OCI-LY1 (cell line): ENCODE measurements around the gene LIX1L.

Source experiments
- H2AFZ ChIP-seq: fragments of 200-600 bp; sonication (generic), shearing (Covaris generic); 2 replicates; pipeline ENCODE4 v1.6.0; 2014; ENCODE audit warnings: antibody characterized with exemption, mild to moderate bottlenecking, low read length
- H3F3A ChIP-seq: fragments of 200-600 bp; sonication (generic), shearing (Covaris generic); 2 replicates; pipeline ENCODE4 v1.6.0; 2014; ENCODE audit warnings: mild to moderate bottlenecking, antibody characterized with exemption, low read length, moderate library complexity; ENCODE audit not compliant: insufficient read depth
- H3K27ac ChIP-seq: fragments of 200-600 bp; sonication (generic); 2 replicates; pipeline ENCODE4 v1.5.1; 2014; ENCODE audit warnings: low read length, mixed run types, mild to moderate bottlenecking, low read depth; ENCODE audit not compliant: poor library complexity, severe bottlenecking
- H3K27me3 ChIP-seq: fragments of 200-600 bp; sonication (generic); 2 replicates; pipeline ENCODE4 v1.6.0; 2014; ENCODE audit warnings: antibody characterized with exemption, mild to moderate bottlenecking, low read length, moderate library complexity; ENCODE audit not compliant: insufficient read depth
- H3K36me3 ChIP-seq: fragments of 200-600 bp; sonication (generic); 2 replicates; pipeline ENCODE4 v1.6.1; 2014; ENCODE audit warnings: mild to moderate bottlenecking, antibody characterized with exemption, low read length, moderate library complexity, mixed read lengths; ENCODE audit not compliant: insufficient read depth
- H3K4me1 ChIP-seq: fragments of 200-600 bp; sonication (generic); 2 replicates; pipeline ENCODE4 v1.5.1; 2014; ENCODE audit warnings: mild to moderate bottlenecking, low read length, moderate library complexity; ENCODE audit not compliant: insufficient read depth, severe bottlenecking
- H3K4me2 ChIP-seq: fragments of 200-600 bp; sonication (generic), shearing (Covaris generic); 2 replicates; pipeline ENCODE4 v1.6.1; 2014; ENCODE audit warnings: low read length
- H3K4me3 ChIP-seq: fragments of 200-600 bp; sonication (generic); 2 replicates; pipeline ENCODE4 v1.5.1; 2014; ENCODE audit warnings: low read length, low read depth, mild to moderate bottlenecking, mixed read lengths; ENCODE audit not compliant: poor library complexity, severe bottlenecking
- H3K79me2 ChIP-seq: fragments of 200-600 bp; shearing (Covaris generic); 2 replicates; pipeline ENCODE4 v1.6.1; 2016; ENCODE audit warnings: mixed run types, low read length, mixed read lengths; ENCODE audit not compliant: insufficient read depth
- H3K9ac ChIP-seq: fragments of 200-600 bp; sonication (generic), shearing (Covaris generic); 2 replicates; pipeline ENCODE4 v1.6.1; 2014; ENCODE audit warnings: mild to moderate bottlenecking, low read length, mixed read lengths
- H3K9me2 ChIP-seq: fragments of 200-600 bp; sonication (generic), shearing (Covaris generic); 2 replicates; pipeline ENCODE4 v1.6.1; 2014; ENCODE audit warnings: low read depth, mild to moderate bottlenecking, low read length, mixed read lengths
- H3K9me3 ChIP-seq: fragments of 200-600 bp; shearing (Covaris generic); 2 replicates; pipeline ENCODE4 v1.6.1; 2014; ENCODE audit warnings: low read length, mixed read lengths
- H4K20me1 ChIP-seq: fragments of 200-600 bp; sonication (generic), shearing (Covaris generic); 2 replicates; pipeline ENCODE4 v1.6.0; 2016; ENCODE audit warnings: mild to moderate bottlenecking, low read length; ENCODE audit not compliant: insufficient read depth
- CTCF ChIP-seq: fragments of 200-600 bp; sonication (generic), shearing (Covaris generic); IDR thresholded peaks from 2 replicates; pipeline ENCODE4 v1.5.1; 2017; ENCODE audit warnings: mild to moderate bottlenecking, antibody characterized with exemption, low read length, moderate library complexity, mixed read lengths
- EZH2 ChIP-seq: fragments of 200-600 bp; sonication (generic), shearing (Covaris generic); IDR thresholded peaks from 2 replicates; pipeline ENCODE4 v1.8.0; 2017; ENCODE audit warnings: borderline replicate concordance, mixed run types, mild to moderate bottlenecking, antibody characterized with exemption, low read length, moderate library complexity, mixed read lengths

Gene LIX1L

GRCh38 chr1:145955436-145955835 is 2.4 kb downstream of the LIX1L start:
- no peaks in the 10 kb centered on the region; the same call in 1 of the 2 replicates for H3K79me2 ChIP-seq
- H3K4me3 ChIP-seq = no peak overlapping the region
- peaks cover 57% of the 10 kb centered on the region for H3K4me1 ChIP-seq
- no peak overlapping the region for H2AFZ ChIP-seq
- H3K4me2 ChIP-seq = peak overlapping the region; percentile 84; the same call in 1 of the 2 replicates
- no peak overlapping the region for H3K27ac ChIP-seq
- 0 out of 2 replicates have a peak, but pooled peaks cover 6% of the 10 kb centered on the region for H3F3A ChIP-seq
- no peaks in the 10 kb centered on the region for H4K20me1 ChIP-seq
- no peaks in the 10 kb centered on the region for H3K27me3 ChIP-seq
- no peak for TF ChIP-seq EZH2
- no peak for TF ChIP-seq CTCF
- H3K9me2 ChIP-seq = no peaks in the 10 kb centered on the region
- no peaks in the 10 kb centered on the region for H3K9me3 ChIP-seq
- peaks cover 15% of the 10 kb centered on the region; the same call in 1 of the 2 replicates for H3K36me3 ChIP-seq
- H3K9ac ChIP-seq = no peak overlapping the region

GRCh38 chr1:145953861-145954260 is 4.0 kb downstream of the LIX1L start:
- Histone ChIP-seq H3K36me3 (peaks cover 18% of the 10 kb centered on the region; the same call in 1 of the 2 replicates), H3K4me2 (no peak overlapping the region), H3K4me1 (peaks cover 42% of the 10 kb centered on the region), H3K79me2 (no peaks in the 10 kb centered on the region; the same call in 1 of the 2 replicates), H3K4me3 (no peak overlapping the region), H3K27me3 (no peaks in the 10 kb centered on the region), H3K27ac (no peak overlapping the region), H2AFZ (no peak overlapping the region), H3K9me3 (no peaks in the 10 kb centered on the region), H4K20me1 (no peaks in the 10 kb centered on the region), H3F3A (0 out of 2 replicates have a peak, but pooled peaks cover 6% of the 10 kb centered on the region), H3K9me2 (no peaks in the 10 kb centered on the region), H3K9ac (no peak overlapping the region)
- TF ChIP-seq CTCF (no peak), EZH2 (no peak)

GRCh38 chr1:145952903-145953302 is 4.9 kb downstream of the LIX1L start:
- Histone ChIP-seq H4K20me1 (no peaks in the 10 kb centered on the region), H3K4me1 (peaks cover 33% of the 10 kb centered on the region), H3K36me3 (peaks cover 18% of the 10 kb centered on the region; the same call in 1 of the 2 replicates), H3F3A (no peaks in the 10 kb centered on the region), H3K27me3 (no peaks in the 10 kb centered on the region), H3K9ac (no peak overlapping the region), H3K79me2 (no peaks in the 10 kb centered on the region; the same call in 1 of the 2 replicates), H3K4me2 (no peak overlapping the region), H3K9me2 (no peaks in the 10 kb centered on the region), H3K9me3 (no peaks in the 10 kb centered on the region), H3K27ac (no peak overlapping the region), H2AFZ (no peak overlapping the region), H3K4me3 (no peak overlapping the region)
- TF ChIP-seq CTCF (no peak), EZH2 (no peak)
